ENCODE data around the gene CACNA1A.

CACNA1A gene

GRCh38 chr19:13526552-13526951 lies 20.3 kb upstream of the CACNA1A start:
- H3K4me2 ChIP-seq (ENCODE audit: low read length, poor library complexity, severe bottlenecking), result no peak overlapping the region
- H3K9ac ChIP-seq (ENCODE audit: low read length), result no peak overlapping the region
- no peak overlapping the region for H3K27ac ChIP-seq (ENCODE audit: low read length, poor library complexity, severe bottlenecking)
- no peak overlapping the region for H2BK15ac ChIP-seq (ENCODE audit: low read depth, poor library complexity, severe bottlenecking)
- H3K4me3 ChIP-seq (ENCODE audit: insufficient read depth in 1 of 2, low read depth in 1 of 2, low read length in 2 of 2), result no peak overlapping the region
- no peak for DNase-seq
- H2AK5ac ChIP-seq (ENCODE audit: low read length, severe bottlenecking), result no peak overlapping the region
- no peaks in the 10 kb centered on the region for H3K36me3 ChIP-seq (ENCODE audit: control insufficient read depth in 1 of 2, insufficient read depth in 2 of 2, low read depth in 1 of 2, low read length in 2 of 2)
- no peak overlapping the region for H3K18ac ChIP-seq (ENCODE audit: low read depth in 1 of 2, low read length in 2 of 2)
- H3K79me1 ChIP-seq (replicated peaks; ENCODE audit: low read length, poor library complexity, severe bottlenecking), result no peaks in the 10 kb centered on the region
- WGBS, result 0% methylated on average over 1 of the region's 2 CpGs
- H2BK12ac ChIP-seq (ENCODE audit: low read length in 2 of 2), result no peak overlapping the region
- no peak overlapping the region for H4K91ac ChIP-seq (ENCODE audit: low read length)
- H2BK5ac ChIP-seq (ENCODE audit: low read depth, low read length, poor library complexity, severe bottlenecking), result no peak overlapping the region
- H3K4ac ChIP-seq (ENCODE audit: low read depth in 1 of 2, low read length in 2 of 2), result no peak overlapping the region
- H2AFZ ChIP-seq (ENCODE audit: low read depth, low read length), result no peak overlapping the region
- no peaks in the 10 kb centered on the region for H3K4me1 ChIP-seq (ENCODE audit: control insufficient read depth, insufficient read depth, low read depth, low read length)
- H4K8ac ChIP-seq (ENCODE audit: low read length), result no peak overlapping the region
- no peak overlapping the region for H3K14ac ChIP-seq (ENCODE audit: low read length in 2 of 2)
- no peaks in the 10 kb centered on the region for H3K9me3 ChIP-seq (ENCODE audit: control insufficient read depth, low read length)
- H2BK120ac ChIP-seq (ENCODE audit: low read depth, low read length), result no peak overlapping the region
- no peak overlapping the region for H3K23ac ChIP-seq (ENCODE audit: low read length in 2 of 2)
- H3K27me3 ChIP-seq (ENCODE audit: control insufficient read depth in 1 of 2, insufficient read depth in 1 of 2, low read length in 2 of 2), result no peaks in the 10 kb centered on the region

GRCh38 chr19:13521066-13521465 lies 14.8 kb upstream of the CACNA1A start:
- no peaks in the 10 kb centered on the region for H3K36me3 ChIP-seq (ENCODE audit: control insufficient read depth in 1 of 2, insufficient read depth in 2 of 2, low read depth in 1 of 2, low read length in 2 of 2)
- H3K14ac ChIP-seq (ENCODE audit: low read length in 2 of 2), result no peak overlapping the region
- no peak overlapping the region for H2AK5ac ChIP-seq (ENCODE audit: low read length, severe bottlenecking)
- no peak overlapping the region for H2BK12ac ChIP-seq (ENCODE audit: low read length in 2 of 2)
- no peak overlapping the region for H2BK120ac ChIP-seq (ENCODE audit: low read depth, low read length)
- no peak overlapping the region for H3K4me2 ChIP-seq (ENCODE audit: low read length, poor library complexity, severe bottlenecking)
- no peak overlapping the region for H3K4ac ChIP-seq (ENCODE audit: low read depth in 1 of 2, low read length in 2 of 2)
- H4K8ac ChIP-seq (ENCODE audit: low read length), result no peak overlapping the region
- no peaks in the 10 kb centered on the region for H3K4me1 ChIP-seq (ENCODE audit: control insufficient read depth, insufficient read depth, low read depth, low read length)
- no peak overlapping the region for H2BK15ac ChIP-seq (ENCODE audit: low read depth, poor library complexity, severe bottlenecking)
- H4K91ac ChIP-seq (ENCODE audit: low read length), result no peak overlapping the region
- H2AFZ ChIP-seq (ENCODE audit: low read depth, low read length), result no peak overlapping the region
- no peaks in the 10 kb centered on the region for H3K79me1 ChIP-seq (replicated peaks; ENCODE audit: low read length, poor library complexity, severe bottlenecking)
- H3K23ac ChIP-seq (ENCODE audit: low read length in 2 of 2), result no peak overlapping the region
- H3K9me3 ChIP-seq (ENCODE audit: control insufficient read depth, low read length), result peaks cover 21% of the 10 kb centered on the region
- no peak overlapping the region for H3K4me3 ChIP-seq (ENCODE audit: insufficient read depth in 1 of 2, low read depth in 1 of 2, low read length in 2 of 2)
- no peak overlapping the region for H3K18ac ChIP-seq (ENCODE audit: low read depth in 1 of 2, low read length in 2 of 2)
- no peak for DNase-seq
- no peak overlapping the region for H2BK5ac ChIP-seq (ENCODE audit: low read depth, low read length, poor library complexity, severe bottlenecking)
- H3K9ac ChIP-seq (ENCODE audit: low read length), result no peak overlapping the region
- H3K27ac ChIP-seq (ENCODE audit: low read length, poor library complexity, severe bottlenecking), result no peak overlapping the region
- no peaks in the 10 kb centered on the region for H3K27me3 ChIP-seq (ENCODE audit: control insufficient read depth in 1 of 2, insufficient read depth in 1 of 2, low read length in 2 of 2)

GRCh38 chr19:13511947-13512346 lies 5.7 kb upstream of the CACNA1A start:
- no peaks in the 10 kb centered on the region for H3K4me1 ChIP-seq (ENCODE audit: control insufficient read depth, insufficient read depth, low read depth, low read length)
- no peak overlapping the region for H3K18ac ChIP-seq (ENCODE audit: low read depth in 1 of 2, low read length in 2 of 2)
- no peak overlapping the region for H4K8ac ChIP-seq (ENCODE audit: low read length)
- H2AFZ ChIP-seq (ENCODE audit: low read depth, low read length), result no peak overlapping the region
- no peak for DNase-seq
- H2BK5ac ChIP-seq (ENCODE audit: low read depth, low read length, poor library complexity, severe bottlenecking), result no peak overlapping the region
- H3K23ac ChIP-seq (ENCODE audit: low read length in 2 of 2), result no peak overlapping the region
- H3K4me3 ChIP-seq (ENCODE audit: insufficient read depth in 1 of 2, low read depth in 1 of 2, low read length in 2 of 2), result no peak overlapping the region
- H3K4ac ChIP-seq (ENCODE audit: low read depth in 1 of 2, low read length in 2 of 2), result no peak overlapping the region
- no peaks in the 10 kb centered on the region for H3K9me3 ChIP-seq (ENCODE audit: control insufficient read depth, low read length)
- no peak overlapping the region for H3K14ac ChIP-seq (ENCODE audit: low read length in 2 of 2)
- H3K27me3 ChIP-seq (ENCODE audit: control insufficient read depth in 1 of 2, insufficient read depth in 1 of 2, low read length in 2 of 2), result peaks cover 16 to 23% of the 10 kb centered on the region in 2 experiments
- H4K91ac ChIP-seq (ENCODE audit: low read length), result no peak overlapping the region
- no peak overlapping the region for H2AK5ac ChIP-seq (ENCODE audit: low read length, severe bottlenecking)
- no peak overlapping the region for H2BK12ac ChIP-seq (ENCODE audit: low read length in 2 of 2)
- H3K79me1 ChIP-seq (replicated peaks; ENCODE audit: low read length, poor library complexity, severe bottlenecking), result no peaks in the 10 kb centered on the region
- no peaks in the 10 kb centered on the region for H3K36me3 ChIP-seq (ENCODE audit: control insufficient read depth in 1 of 2, insufficient read depth in 2 of 2, low read depth in 1 of 2, low read length in 2 of 2)
- H2BK15ac ChIP-seq (ENCODE audit: low read depth, poor library complexity, severe bottlenecking), result no peak overlapping the region
- WGBS, result 0% methylated on average over 1 of the region's 2 CpGs
- no peak overlapping the region for H3K9ac ChIP-seq (ENCODE audit: low read length)
- no peak overlapping the region for H2BK120ac ChIP-seq (ENCODE audit: low read depth, low read length)
- H3K27ac ChIP-seq (ENCODE audit: low read length, poor library complexity, severe bottlenecking), result no peak overlapping the region
- no peak overlapping the region for H3K4me2 ChIP-seq (ENCODE audit: low read length, poor library complexity, severe bottlenecking)

DNA sequence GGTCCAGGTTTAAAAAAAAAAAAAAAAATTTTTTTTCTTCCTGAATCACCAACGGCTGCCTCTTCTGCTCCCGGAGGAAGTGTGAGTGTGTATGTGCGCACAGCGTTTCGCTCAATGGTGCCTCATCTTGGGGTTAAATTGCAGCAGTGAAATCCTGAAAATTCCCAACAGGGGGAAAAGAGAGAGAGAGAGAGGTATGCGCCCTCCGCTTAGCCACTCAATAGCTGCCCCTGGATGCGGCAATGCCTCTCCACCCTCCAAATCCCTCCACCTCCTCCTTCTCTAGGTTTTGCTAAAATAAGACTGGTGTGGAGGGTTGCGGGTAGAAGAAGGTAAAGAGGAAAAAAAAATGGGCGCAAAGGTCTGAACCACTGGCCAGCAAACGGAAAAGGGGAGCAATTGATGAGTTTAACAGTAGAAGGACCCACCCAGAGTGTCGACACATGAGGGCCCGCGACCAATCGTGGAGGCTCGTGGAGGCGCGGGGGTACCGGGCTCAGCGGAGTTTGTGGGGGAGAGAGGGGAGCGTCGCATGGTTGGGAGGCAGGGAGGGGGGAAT lies 853 bp upstream of the CACNA1A start:
- H3K27ac ChIP-seq (ENCODE audit: low read length, poor library complexity, severe bottlenecking), result no peak overlapping the region
- DNase-seq, result no peak
- no peak overlapping the region for H2BK12ac ChIP-seq (ENCODE audit: low read length in 2 of 2)
- 3% methylated on average over 14 of the region's 22 CpGs for WGBS
- H3K4me3 ChIP-seq (ENCODE audit: insufficient read depth in 1 of 2, low read depth in 1 of 2, low read length in 2 of 2), result peak overlapping the region in 1 of 2 experiments; percentile 92
- no peak overlapping the region for H2BK5ac ChIP-seq (ENCODE audit: low read depth, low read length, poor library complexity, severe bottlenecking)
- H3K4me2 ChIP-seq (ENCODE audit: low read length, poor library complexity, severe bottlenecking), result no peak overlapping the region
- H3K14ac ChIP-seq (ENCODE audit: low read length in 2 of 2), result no peak overlapping the region
- H3K4ac ChIP-seq (ENCODE audit: low read depth in 1 of 2, low read length in 2 of 2), result no peak overlapping the region
- H3K27me3 ChIP-seq (ENCODE audit: control insufficient read depth in 1 of 2, insufficient read depth in 1 of 2, low read length in 2 of 2), result peaks cover 11 to 59% of the 10 kb centered on the region in 2 experiments
- H3K4me1 ChIP-seq (ENCODE audit: control insufficient read depth, insufficient read depth, low read depth, low read length), result peaks cover 6% of the 10 kb centered on the region
- no peak overlapping the region for H3K18ac ChIP-seq (ENCODE audit: low read depth in 1 of 2, low read length in 2 of 2)
- no peaks in the 10 kb centered on the region for H3K79me1 ChIP-seq (replicated peaks; ENCODE audit: low read length, poor library complexity, severe bottlenecking)
- H3K9me3 ChIP-seq (ENCODE audit: control insufficient read depth, low read length), result no peaks in the 10 kb centered on the region
- no peak overlapping the region for H4K91ac ChIP-seq (ENCODE audit: low read length)
- no peak overlapping the region for H3K23ac ChIP-seq (ENCODE audit: low read length in 2 of 2)
- H2AK5ac ChIP-seq (ENCODE audit: low read length, severe bottlenecking), result no peak overlapping the region
- H2AFZ ChIP-seq (ENCODE audit: low read depth, low read length), result no peak overlapping the region
- H4K8ac ChIP-seq (ENCODE audit: low read length), result no peak overlapping the region
- no peak overlapping the region for H2BK15ac ChIP-seq (ENCODE audit: low read depth, poor library complexity, severe bottlenecking)
- no peak overlapping the region for H2BK120ac ChIP-seq (ENCODE audit: low read depth, low read length)
- H3K9ac ChIP-seq (ENCODE audit: low read length), result peak overlapping the region; percentile 84
- peaks cover 0 to 4% of the 10 kb centered on the region in 2 experiments for H3K36me3 ChIP-seq (ENCODE audit: control insufficient read depth in 1 of 2, insufficient read depth in 2 of 2, low read depth in 1 of 2, low read length in 2 of 2)

Data from mesenchymal stem cell (in vitro differentiated cells and primary cell).